ENCODE results near the gene MED20. TPM values are rescaled to one million over a fixed set of nuclear protein-coding genes. Genes with fewer than 3 reads are reported as not detected.

Gene MED20
- total RNA-seq, 4 donors from 2014 or later = 6.9 to 18.7 (median 15.0) TPM

DNA sequence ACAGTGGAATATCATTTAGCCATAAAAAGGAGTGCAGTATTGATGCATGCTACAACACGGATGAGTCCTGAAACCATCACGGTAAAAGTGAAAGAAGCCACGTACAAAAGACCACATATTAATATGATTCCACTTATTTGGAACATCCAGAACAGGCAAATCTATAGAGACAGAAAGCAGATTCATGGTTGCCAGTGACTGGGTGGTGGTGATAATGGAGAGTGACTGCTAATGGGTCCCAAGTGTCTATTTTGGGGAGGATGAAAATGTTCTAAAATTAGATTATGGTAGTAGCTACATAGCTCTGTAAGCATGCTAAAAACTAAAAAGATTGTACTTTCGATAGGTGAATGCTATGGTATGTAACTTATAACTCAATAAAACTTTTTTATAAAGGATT is 39.1 kb upstream of the MED20 start:
- DNase-seq = no peak
- H3K27me3 ChIP-seq = no peaks in the 10 kb centered on the region
- intact Hi-C loops (cut with DNase I) = no loop called here
- 90 to 93% methylated on average over 4 of the region's 4 CpGs for WGBS, 2 donors
- no peak overlapping the region for H3K4me3 ChIP-seq
- no peak overlapping the region for H3K27ac ChIP-seq
- peaks cover 0 to 4% (median 0%) of the 10 kb centered on the region in 3 donors for H3K36me3 ChIP-seq
- TF ChIP-seq POLR2A (IDR thresholded peaks at IDR 0.05) = no peak
- TF ChIP-seq, protein P1, sequence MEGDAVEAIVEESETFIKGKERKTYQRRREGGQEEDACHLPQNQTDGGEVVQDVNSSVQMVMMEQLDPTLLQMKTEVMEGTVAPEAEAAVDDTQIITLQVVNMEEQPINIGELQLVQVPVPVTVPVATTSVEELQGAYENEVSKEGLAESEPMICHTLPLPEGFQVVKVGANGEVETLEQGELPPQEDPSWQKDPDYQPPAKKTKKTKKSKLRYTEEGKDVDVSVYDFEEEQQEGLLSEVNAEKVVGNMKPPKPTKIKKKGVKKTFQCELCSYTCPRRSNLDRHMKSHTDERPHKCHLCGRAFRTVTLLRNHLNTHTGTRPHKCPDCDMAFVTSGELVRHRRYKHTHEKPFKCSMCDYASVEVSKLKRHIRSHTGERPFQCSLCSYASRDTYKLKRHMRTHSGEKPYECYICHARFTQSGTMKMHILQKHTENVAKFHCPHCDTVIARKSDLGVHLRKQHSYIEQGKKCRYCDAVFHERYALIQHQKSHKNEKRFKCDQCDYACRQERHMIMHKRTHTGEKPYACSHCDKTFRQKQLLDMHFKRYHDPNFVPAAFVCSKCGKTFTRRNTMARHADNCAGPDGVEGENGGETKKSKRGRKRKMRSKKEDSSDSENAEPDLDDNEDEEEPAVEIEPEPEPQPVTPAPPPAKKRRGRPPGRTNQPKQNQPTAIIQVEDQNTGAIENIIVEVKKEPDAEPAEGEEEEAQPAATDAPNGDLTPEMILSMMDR (IDR thresholded peaks at IDR 0.05) = no peak
- no peaks in the 10 kb centered on the region for H3K9me3 ChIP-seq
- H3K4me1 ChIP-seq = no peaks in the 10 kb centered on the region

DNA sequence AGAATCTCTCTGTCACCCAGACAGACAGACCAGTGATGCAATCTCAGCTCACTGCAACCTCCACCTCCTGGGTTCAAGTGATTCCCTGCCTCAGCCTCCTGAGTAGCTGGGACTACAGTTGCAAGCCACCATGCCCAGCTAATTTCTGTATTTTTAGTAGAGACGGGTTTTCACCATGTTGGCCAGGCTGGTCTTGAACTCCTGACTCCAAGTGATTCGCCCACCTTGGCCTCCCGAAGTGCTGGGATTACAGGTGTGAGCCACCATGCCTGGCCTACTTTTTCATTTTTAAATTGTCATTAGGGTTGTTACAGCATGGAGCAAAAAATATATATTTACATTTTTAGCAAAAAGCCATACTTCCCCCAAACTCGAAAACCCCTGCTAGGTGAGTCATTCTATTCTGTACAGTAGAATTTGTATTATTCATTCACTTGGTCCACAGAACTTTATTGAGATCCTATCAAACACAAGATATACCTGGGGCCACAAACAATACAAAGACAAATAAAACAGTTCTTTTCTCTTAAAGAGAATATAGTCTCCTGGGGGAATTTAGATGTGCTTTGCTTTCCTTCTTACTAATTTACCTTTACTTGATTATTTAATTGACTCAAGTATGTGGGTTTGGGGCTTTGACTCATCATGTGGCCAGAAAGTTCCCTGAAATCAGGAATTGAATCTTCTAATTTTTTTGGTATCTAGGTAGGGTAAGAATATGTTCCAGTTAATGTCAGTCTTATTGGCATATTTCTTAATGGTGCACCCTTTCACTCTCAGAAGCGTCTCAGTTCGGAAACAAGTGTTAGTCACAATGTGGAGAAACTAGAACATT is 37.3 kb upstream of the MED20 start:
- no peaks in the 10 kb centered on the region for H3K36me3 ChIP-seq
- WGBS, 2 donors = 83 to 88% methylated on average over 5 to 6 of the region's 6 CpGs
- no peaks in the 10 kb centered on the region for H3K9me3 ChIP-seq
- no peak overlapping the region for H3K4me3 ChIP-seq
- H3K27ac ChIP-seq = no peak overlapping the region
- no peaks in the 10 kb centered on the region for H3K27me3 ChIP-seq
- intact Hi-C loops (cut with DNase I) = no loop called here
- H3K4me1 ChIP-seq = no peaks in the 10 kb centered on the region
- no peak for DNase-seq
- TF ChIP-seq POLR2A (IDR thresholded peaks at IDR 0.05) = no peak
- TF ChIP-seq, protein P1 (IDR thresholded peaks at IDR 0.05) = no peak

DNA sequence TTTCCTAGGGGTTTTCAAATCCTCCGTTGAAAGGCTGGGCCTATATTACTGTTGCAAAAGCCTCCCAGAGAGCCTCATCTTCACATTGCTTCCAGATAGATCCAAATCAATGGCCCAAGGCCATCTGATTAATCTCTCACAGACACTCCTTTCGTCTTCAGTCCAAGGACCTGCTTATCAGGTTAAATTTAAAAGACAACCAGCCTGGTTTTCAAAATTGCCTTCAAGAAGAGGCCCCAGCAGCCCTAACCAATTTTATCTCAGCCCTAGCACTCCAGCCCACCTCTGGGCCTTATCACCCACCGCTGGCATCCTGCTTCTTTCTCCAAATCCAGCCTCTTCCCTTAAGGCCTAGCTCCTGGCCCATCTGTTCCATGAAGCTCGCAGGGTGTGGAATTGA is 36.2 kb upstream of the MED20 start:
- WGBS, 2 donors = 80 to 81% methylated on average over 4 of the region's 4 CpGs
- Histone ChIP-seq H3K4me1 (no peaks in the 10 kb centered on the region), H3K9me3 (no peaks in the 10 kb centered on the region), H3K27me3 (no peaks in the 10 kb centered on the region), H3K36me3 (no peaks in the 10 kb centered on the region), H3K4me3 (no peak overlapping the region), H3K27ac (no peak overlapping the region)
- DNase-seq = no peak
- intact Hi-C loops (cut with DNase I) = no loop called here
- no peak for TF ChIP-seq POLR2A (IDR thresholded peaks at IDR 0.05)
- TF ChIP-seq, protein P1 (IDR thresholded peaks at IDR 0.05) = no peak

DNA sequence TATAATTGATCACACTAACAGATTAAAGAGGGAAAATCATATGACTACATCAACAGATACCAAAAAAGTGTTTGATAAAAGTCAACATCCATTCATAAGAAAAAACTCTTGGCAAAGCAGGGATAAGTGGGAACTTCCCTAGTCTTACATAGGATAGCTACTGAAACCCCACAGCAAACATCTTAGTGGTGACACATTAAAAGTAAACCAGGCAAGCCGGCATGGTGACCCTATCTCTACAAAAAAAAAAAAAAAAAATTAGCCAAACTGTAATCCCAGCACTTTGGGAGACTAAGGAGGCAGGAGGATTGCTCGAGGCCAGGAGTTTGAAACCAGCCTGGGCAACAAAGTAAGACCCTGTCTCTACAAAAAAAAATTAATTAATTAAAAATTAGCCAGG is 34.5 kb upstream of the MED20 start:
- intact Hi-C loops (cut with DNase I) = no loop called here
- 83 to 88% methylated on average over 2 of the region's 2 CpGs for WGBS, 2 donors
- H3K36me3 ChIP-seq = peaks cover 0 to 6% (median 0%) of the 10 kb centered on the region in 3 donors
- H3K27me3 ChIP-seq = no peaks in the 10 kb centered on the region
- no peaks in the 10 kb centered on the region for H3K4me1 ChIP-seq
- no peak for TF ChIP-seq POLR2A (IDR thresholded peaks at IDR 0.05)
- TF ChIP-seq, protein P1 (IDR thresholded peaks at IDR 0.05) = no peak
- H3K27ac ChIP-seq = no peak overlapping the region
- H3K4me3 ChIP-seq = no peak overlapping the region
- no peaks in the 10 kb centered on the region for H3K9me3 ChIP-seq
- DNase-seq = no peak

DNA sequence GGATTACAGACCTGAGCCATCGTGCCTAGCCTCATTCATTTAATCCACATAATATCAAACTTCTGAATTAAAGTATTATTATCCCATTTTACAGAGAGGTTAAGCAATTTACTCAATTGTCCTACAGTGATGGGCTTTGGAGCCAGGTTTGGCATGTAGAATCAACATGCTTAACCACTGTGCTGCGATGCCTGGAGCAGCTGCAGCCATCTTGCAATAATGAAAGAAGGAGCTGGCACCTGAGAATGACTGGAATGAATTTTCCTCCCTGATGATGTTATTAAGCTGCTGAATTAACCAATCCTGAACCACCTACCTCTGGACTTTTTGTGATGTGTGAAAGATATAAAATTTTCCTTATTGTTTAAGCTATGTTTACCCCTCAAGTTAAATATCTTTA is 33.7 kb upstream of the MED20 start:
- Histone ChIP-seq H3K4me1 (no peaks in the 10 kb centered on the region), H3K9me3 (no peaks in the 10 kb centered on the region), H3K27ac (no peak overlapping the region), H3K36me3 (peaks cover 0 to 6% (median 0%) of the 10 kb centered on the region in 3 donors), H3K4me3 (no peak overlapping the region), H3K27me3 (no peaks in the 10 kb centered on the region)
- intact Hi-C loops (cut with DNase I) = no loop called here
- TF ChIP-seq POLR2A (IDR thresholded peaks at IDR 0.05) = no peak
- TF ChIP-seq, protein P1 (IDR thresholded peaks at IDR 0.05) = no peak
- WGBS, 2 donors = 84 to 93% methylated on average over 2 of the region's 2 CpGs
- no peak for DNase-seq

All from esophagus squamous epithelium (tissue), 5 donors.